ENCODE measurements around the gene DVL3.

The DVL3 gene

GRCh38 chr3:184203526-184203925 lies 48.3 kb downstream of the DVL3 start:
- Mint-ChIP-seq H3K36me3 (no peaks in the 10 kb centered on the region), H3K27me3 (peaks cover 9% of the 10 kb centered on the region), H3K9me3 (ENCODE audit: low read depth) (no peaks in the 10 kb centered on the region), H3K4me1 (ENCODE audit: low read depth) (no peaks in the 10 kb centered on the region), H3K27ac (no peak overlapping the region), H3K4me3 (no peak overlapping the region)

- Mint-ChIP-seq H3K4me1 (ENCODE audit: low read depth) (no peaks in the 10 kb centered on the region), H3K27me3 (peaks cover 9% of the 10 kb centered on the region), H3K9me3 (ENCODE audit: low read depth) (no peaks in the 10 kb centered on the region), H3K36me3 (no peaks in the 10 kb centered on the region), H3K27ac (no peak overlapping the region), H3K4me3 (no peak overlapping the region)
Measured at GRCh38 chr3:184209146-184209923, 54.2 kb downstream of the DVL3 start.

GRCh38 chr3:184211297-184211696 lies 56.1 kb downstream of the DVL3 start:
- Mint-ChIP-seq H3K4me1 (ENCODE audit: low read depth) (no peaks in the 10 kb centered on the region), H3K27me3 (peaks cover 13% of the 10 kb centered on the region), H3K36me3 (no peaks in the 10 kb centered on the region), H3K9me3 (ENCODE audit: low read depth) (no peaks in the 10 kb centered on the region), H3K27ac (no peak overlapping the region), H3K4me3 (no peak overlapping the region)

GRCh38 chr3:184211718-184212117 lies 56.5 kb downstream of the DVL3 start:
- H3K36me3 Mint-ChIP-seq, result no peaks in the 10 kb centered on the region
- H3K9me3 Mint-ChIP-seq (ENCODE audit: low read depth), result no peaks in the 10 kb centered on the region
- no peaks in the 10 kb centered on the region for H3K4me1 Mint-ChIP-seq (ENCODE audit: low read depth)
- H3K4me3 Mint-ChIP-seq, result no peak overlapping the region
- no peak overlapping the region for H3K27ac Mint-ChIP-seq
- peaks cover 10% of the 10 kb centered on the region for H3K27me3 Mint-ChIP-seq

- Mint-ChIP-seq H3K27ac (no peak overlapping the region), H3K36me3 (no peaks in the 10 kb centered on the region), H3K27me3 (peaks cover 9% of the 10 kb centered on the region), H3K4me3 (no peak overlapping the region), H3K9me3 (ENCODE audit: low read depth) (no peaks in the 10 kb centered on the region), H3K4me1 (ENCODE audit: low read depth) (no peaks in the 10 kb centered on the region)
Measured at GRCh38 chr3:184218814-184219213, 63.6 kb downstream of the DVL3 start.

- Mint-ChIP-seq H3K9me3 (ENCODE audit: low read depth) (no peaks in the 10 kb centered on the region), H3K27ac (no peak overlapping the region), H3K4me1 (ENCODE audit: low read depth) (no peaks in the 10 kb centered on the region), H3K4me3 (no peak overlapping the region), H3K36me3 (no peaks in the 10 kb centered on the region), H3K27me3 (peaks cover 13% of the 10 kb centered on the region)
Measured at GRCh38 chr3:184222521-184222920, 67.3 kb downstream of the DVL3 start.
